GM19438 (cell line): ENCODE results near the gene SNX1.

Experiments
- ATAC-seq: cut with Tn5 transposase; IDR thresholded peaks from one replicate; pipeline ENCODE4 v1.9.1; 2021; ENCODE audit warnings: low read depth; ENCODE audit not compliant: unreplicated experiment

Gene SNX1

DNA sequence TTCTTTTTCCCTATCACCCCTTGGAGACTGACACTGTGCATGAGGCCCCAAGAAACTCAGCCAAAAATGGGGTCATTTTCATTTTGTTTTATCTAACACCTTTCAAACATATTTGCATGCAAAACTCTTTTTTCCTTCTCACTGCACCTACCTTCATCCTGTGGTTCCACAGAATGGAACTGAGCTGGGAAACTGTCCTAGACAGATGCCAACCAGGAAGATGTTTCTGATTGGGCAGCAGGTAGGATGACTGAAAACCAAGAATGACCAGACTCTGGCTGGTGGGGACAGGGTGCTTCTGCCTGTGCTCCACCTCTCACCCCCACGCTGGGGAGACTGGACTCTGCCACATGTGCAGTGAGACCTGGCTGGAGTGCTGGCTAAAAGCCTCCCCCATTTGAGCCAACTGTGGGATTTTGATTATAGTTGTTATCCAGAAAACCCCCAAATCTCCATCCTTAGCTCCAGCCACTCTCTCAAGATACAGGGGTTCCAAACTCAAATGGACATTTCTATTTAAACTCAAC, 61.9 kb downstream of the SNX1 start:
- no peak for ATAC-seq

DNA sequence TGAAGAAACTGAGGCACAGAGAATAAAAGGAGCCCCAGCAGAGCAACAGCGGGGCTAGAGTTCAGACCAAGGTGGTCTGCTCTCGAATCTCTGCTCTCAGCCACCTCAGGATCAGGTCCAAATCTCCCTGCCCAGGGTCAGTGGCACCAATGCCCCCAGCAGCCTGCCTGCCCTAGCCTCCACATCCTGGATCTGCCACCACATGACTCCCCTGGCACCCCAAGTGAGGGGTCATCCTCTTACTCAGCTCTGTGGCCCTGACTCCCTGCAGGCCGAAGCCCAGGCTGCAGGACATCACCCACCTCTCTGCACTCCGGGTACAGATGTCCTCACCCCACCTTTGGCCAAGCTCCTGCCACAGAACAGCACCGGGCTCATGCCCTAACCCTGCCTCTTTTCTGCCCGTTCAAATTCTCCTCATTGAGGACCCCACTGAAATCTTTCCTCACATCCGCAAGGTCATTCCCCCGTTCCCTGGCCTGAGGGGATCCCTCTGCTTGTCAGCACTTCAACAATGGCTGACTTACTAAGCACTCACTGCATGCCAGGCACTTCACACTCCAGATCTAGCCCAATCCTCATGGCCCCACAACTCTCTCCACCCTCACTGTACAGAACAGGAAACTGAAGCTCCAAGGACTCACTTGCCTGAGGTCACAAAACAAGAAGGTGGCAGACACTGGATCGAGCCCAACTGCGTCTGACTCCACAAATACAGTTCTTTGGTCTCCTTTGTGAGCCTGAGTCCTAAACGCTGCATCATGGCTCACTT, 62.8 kb downstream of the SNX1 start:
- ATAC-seq: no peak

DNA sequence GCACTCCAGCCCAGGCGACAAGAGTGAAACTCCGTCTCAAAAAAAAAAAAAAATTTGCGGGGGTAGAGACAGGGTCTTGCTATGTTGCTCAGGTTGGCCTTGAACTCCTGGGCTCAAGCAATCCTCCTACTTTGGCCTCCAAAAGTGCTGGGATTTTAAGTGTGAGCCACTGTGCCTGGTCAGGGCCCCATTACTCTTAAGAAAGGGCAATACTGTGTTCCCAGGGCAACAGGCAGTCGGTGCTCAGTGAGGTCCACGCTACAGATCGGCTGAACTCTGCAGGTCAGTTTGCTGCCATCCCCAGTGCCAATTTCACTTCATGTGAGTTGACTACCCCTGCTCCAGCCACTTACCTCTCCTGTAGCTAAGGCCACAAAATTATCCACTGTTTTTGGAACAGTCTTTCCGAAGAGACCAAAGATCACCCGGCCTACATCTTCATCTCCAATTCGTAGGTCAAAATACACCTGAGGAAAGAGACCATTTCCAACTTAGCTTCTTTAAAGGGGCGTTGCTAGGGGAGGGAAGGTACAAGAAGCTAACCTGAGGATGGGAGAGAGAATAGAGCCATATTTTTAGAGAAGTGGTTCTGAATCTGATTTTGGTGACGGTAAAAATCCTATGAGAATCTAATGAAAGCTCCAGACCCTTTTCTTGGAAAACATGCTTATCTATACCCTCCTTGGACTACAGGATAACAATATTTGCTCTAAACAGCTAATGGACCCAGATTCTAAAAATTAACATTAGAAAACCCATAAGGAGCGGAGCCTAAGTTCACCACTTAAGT, 66.1 kb downstream of the SNX1 start:
- no peak for ATAC-seq

DNA sequence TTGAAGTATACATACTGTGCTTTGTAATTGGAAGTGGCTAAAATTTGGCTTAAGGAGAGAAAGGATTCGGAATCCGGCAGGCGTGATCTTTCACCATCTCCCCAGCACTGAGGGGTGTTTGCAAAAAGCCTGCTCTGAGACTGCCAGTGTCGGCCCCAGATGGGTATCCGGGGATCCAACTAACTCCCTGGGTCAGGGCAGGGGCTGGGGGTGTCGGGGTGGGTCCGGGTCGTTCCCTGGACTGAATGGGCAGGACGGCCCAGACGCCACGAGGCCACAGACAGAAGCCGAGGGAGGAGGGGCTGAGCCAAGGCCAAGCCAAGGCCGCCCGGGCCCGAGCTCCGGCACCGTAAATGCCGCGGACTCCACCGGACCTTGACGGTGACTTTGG, 66.7 kb downstream of the SNX1 start:
- ATAC-seq: peak; percentile 17

DNA sequence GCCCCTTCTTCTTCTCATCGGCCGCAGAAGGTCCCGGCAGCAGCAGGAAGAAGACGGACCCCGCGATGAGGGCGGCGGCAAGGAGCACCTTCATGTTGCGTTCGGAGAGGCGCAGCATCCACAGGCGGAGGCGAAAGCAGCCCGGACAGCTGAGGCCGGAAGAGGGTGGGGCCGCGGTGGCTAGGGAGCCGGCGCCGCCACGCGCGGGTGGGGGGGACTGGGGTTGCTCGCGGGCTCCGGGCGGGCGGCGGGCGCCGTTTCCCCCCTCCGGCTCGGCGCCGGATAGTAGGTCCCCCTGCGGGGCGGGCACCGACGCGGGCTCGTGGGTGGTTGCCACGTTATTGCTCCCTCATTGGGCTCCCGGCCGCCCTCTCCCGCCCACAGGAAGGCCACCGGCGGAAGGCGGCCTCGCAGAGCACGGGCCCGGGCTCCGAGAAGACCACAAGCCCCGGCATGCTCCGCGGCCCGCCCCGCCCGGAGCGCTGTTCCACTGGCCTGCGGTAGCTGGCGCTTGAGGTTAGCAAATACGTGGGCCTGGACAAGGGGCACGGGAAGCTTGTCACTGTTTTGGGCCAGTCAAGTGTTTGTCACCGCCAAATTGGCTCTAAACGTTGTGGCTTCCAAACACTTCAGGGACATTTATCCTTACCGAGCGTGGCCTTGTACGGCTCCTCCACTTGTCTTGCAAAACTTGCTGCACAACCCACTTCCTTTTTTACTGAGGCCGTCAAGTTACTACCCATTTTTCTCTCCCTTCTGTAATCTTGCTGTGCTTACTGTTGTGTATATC, 67.3 kb downstream of the SNX1 start, which contains the start of gene PPIB:
TSS of gene PPIB (minus strand) at position 154 of the 790 bp plus-strand sequence. CDS start at position 118, 36 bp downstream.
- peak; percentile 87 for ATAC-seq

DNA sequence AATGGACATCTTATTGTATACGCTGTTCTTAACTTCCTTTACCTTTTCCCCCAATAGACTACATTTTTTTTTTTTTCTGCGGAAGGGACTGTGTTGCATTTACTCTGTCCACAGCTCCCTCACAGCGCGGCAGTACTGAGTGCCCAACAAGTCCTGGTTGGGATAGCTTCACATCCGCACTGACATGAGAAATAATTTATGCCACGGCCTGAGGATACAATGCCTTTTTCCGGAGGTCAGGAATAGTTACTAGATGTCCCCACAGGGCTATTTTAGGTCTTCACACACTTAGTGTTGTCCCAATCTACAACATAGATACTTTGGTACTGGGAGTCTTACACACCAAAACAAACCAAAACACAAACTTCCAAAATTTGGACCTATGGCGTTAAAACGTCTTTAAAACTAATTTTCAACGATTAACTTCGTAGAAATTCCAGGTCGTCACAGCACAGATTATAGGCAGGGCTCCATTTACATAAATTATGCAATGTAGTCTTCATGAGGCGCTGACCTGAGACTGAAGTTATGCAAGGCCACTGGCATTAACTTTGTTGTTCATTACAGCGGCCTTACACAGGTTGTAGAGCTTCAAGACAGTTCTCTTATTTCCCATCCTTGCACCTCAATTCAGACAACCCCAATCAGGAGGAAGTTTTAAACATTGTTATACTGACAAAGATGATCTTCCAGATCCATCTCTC, 68.0 kb downstream of the SNX1 start:
- ATAC-seq: peak; percentile 7

DNA sequence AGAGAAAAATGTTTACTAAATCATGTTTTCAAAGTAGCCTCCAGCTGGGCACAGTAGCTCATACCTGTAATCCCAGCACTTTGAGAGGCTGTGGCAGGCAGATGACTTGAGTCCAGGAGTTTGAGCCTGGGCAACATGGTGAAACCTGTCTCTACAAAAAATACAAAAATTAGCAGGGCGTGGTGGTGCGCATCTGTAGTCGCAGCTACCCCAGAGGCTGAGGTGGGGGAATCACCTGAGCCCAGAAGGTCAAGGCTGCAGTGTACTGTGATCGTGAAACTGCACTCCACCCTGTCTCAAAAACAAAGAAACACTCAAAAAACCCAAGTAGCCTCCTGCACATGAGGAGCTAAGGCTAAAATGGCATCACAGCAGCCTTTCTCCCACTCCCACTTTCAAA, 68.7 kb downstream of the SNX1 start:
- no peak for ATAC-seq

DNA sequence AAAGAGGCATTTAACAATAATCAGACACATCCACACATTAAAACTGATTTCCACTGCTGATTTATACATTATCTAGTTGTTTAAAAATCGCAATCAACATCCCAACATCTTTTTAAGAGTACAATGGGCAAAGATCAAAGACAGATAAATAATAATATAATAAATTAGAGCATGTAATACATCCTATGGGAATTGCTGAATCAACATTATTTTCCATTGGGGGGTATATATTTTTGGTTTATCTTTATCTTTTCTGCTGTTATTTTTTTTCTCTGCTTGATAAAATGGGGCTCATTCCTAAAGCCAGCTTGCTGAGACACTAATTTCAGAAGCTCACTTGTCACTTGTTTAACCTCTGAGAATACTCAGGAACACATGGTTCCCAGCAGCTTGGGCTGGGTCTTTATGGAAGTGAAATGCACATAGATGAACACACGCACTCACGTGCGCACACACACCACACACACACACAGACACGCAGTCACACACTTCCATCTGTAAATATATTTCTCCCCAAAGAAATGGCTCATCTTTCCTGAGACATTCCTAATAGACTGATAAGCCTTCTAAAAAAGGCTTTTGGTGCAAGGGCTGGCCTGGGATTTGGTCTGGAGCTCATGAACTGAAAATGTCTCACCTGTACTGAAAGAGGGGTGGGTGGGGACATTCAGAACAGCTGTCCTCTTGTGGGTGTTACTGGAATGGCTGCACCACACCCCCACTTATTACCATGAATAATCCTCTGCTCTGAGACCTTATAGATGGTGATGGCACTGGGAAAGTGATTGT, 70.5 kb downstream of the SNX1 start:
- no peak for ATAC-seq

DNA sequence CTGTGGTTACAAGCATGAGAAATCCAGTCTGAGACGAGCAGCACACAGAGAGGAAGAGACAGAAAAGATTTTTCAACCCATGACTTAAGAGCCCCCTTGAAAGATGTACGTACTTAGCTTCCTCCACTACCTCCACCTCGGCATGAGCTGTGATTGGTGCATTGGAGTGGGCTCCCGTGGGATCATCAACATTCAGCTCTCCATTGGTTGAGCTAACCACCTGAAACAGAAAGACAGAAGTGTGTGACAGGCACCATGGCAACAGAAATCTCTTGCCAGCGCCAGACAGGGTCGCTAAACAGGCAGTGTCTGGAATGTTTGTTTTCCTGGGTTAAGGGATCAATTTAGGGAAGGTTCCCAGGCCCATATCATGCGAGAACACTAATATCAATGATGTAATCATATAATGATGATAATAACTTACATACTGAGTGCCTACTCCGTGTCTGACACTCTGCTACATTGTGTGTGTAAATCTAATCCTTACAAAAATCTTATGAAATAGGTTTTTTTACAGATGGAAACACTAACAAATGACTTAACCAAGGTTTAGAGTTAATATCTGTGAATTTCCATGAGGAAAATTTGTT, 84.5 kb downstream of the SNX1 start:
- ATAC-seq: no peak

DNA sequence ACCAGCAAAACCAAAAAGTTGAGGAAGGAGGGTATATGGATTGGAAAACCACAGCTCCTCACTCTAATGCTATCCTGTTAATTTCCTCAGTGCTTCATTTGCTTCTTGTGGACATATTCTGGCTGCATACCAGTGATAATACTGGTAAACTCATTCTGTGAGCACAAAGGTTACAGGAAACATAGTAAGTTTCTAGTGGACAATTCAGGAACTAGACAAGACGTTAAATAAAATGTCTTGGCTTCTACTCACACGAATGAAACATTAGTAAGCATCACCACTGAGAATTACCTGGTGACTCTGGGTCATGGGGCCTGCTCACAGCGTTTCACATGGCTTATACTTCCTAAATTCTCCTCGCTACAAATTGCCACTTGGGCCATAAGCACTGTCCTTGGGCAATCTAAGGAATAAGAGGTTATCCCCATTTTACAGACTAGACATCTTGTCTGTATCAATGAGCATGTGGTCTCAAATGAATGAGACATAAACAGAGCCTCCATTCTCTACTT, 87.1 kb downstream of the SNX1 start:
- no peak for ATAC-seq

DNA sequence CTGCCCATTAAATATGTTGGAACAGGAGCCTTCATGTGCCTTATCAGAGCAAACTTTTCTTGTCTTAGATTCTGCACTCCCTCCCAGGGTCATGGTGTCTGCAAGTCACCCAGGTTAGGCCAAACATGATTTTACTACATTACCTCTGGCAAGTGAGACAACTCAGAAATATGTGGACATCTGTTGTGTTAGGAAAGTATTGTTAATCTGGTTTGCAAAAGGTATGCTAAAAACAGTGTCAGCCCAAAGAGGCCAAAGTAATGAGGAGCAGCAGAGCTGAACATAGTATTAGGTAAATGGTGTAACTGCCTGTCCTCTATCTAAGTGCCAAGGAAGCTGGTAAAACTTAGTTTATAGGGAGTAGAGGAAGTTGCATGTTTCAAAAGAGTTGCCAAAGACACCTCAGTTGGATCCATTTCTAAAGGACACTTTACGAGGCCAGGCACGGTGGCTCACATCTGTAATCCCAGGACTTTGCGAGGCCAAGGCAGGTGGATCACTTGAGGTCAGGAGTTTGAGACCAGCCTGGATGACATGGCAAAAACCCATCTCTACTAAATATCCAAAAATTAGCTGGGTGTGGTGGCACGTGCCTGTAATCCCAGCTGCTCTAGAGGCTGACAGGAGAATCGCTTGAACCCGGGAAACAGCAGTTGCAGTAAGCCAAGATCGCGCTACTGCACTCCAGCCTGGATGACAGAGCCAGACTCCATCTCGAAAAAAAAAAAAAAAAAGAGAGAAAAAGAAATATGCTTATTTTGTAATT, 89.5 kb downstream of the SNX1 start:
- ATAC-seq: no peak

DNA sequence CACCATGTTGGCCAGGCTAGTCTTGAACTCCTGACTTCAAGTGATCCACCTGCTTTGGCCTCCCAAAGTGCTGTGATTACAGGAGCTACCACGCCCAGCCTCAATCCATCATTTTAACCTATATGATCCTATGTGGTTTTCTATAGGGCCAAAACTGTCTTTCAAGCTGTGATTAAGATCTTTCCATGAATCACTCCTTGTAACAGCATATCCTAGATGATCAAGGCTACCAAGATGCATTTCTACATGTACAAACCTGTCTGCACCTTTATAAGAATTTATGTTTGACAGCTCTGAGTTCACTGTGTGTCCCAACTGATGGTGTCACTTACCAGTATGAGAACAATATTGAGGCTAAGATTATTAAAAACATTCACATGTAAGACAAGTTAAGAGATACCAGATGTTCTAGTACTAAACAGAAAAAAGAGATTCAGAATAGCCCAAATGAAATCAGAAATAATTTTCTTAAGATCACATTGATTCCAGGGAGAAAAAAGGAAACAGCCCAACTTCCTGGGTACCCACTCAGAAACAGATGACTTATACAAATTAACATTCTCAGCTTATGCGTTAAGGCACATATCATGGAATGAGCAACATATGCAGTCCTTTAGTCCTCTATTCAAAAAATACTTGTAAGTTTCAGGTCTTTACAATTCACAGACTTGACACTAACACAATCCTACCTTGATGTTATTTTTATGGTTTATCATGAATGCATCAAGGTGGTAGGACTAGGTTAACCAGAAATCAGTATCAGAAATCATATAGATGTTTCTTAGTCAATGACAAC, 91.8 kb downstream of the SNX1 start:
- ATAC-seq: no peak
